Pericardium fibroblast (primary cell): ENCODE measurements around the gene ST6GALNAC5. TPM values are rescaled to one million over a fixed set of nuclear protein-coding genes. Genes with fewer than 3 reads are reported as not detected.

Experiments
- total RNA-seq: library from RNA; depleted of rRNA; stranded (reverse); fragments of >200 nt; gene quantifications from 2 replicates; pipeline ENCODE4 v1.2.3, GENCODE V29; 2015

ST6GALNAC5 gene
- total RNA-seq: 3.8 and 6.7 TPM in 2 replicates

DNA sequence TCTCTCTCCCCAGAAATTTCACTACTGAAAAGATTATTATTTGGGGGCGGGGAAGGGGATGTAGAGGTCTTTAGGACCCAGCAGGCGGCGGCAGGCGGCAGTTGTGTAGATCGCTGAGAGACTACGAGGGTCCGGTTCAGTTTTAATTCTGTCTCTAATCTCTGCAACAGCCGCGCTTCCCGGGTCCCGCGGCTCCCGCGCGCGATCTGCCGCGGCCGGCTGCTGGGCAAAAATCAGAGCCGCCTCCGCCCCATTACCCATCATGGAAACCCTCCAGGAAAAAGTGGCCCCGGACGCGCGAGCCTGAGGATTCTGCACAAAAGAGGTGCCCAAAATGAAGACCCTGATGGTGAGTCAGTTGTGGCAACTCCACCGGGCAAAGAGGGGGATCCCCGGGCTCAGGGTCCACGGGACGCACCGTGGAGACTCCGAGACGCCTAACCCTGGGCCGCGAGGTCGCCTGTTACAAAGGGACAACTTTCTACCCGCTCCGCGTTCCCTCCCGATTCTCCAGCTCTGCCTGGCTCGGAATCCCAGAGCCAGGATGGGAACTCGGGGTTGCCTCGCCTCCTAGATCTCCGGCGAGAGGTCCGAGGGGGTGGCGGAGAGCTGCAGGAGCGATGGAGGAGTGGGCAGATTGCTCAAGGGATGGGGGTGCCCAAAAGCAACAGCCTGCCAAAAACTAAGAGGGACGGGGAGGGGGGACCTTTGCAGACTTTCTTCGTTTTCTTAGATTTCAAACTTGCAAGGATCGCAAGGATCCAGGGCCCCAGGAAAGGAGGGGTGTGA lies at the start of gene ST6GALNAC5:
Gene ST6GALNAC5 (plus strand): TSS at position 139 of the 789 bp plus-strand sequence.

